Measurements from ENCODE around the gene BCL11B.

The BCL11B gene

GRCh38 chr14:99252940-99253868 is 18.8 kb downstream of the BCL11B start:
- no peaks in the 10 kb centered on the region for H4K20me1 ChIP-seq (ENCODE audit: insufficient read depth)
- H3K4me2 ChIP-seq = no peak overlapping the region

GRCh38 chr14:99252443-99252939 is 19.5 kb downstream of the BCL11B start:
- H2AFZ ChIP-seq (ENCODE audit: low read depth) = no peak overlapping the region

More at GRCh38 chr14:99252940-99253868, 18.8 kb downstream of the BCL11B start:
- no peaks in the 10 kb centered on the region for H3K4me1 ChIP-seq (ENCODE audit: low read depth, poor library complexity, severe bottlenecking)
- no peaks in the 10 kb centered on the region for H3K36me3 ChIP-seq (ENCODE audit: insufficient read depth)
- no peak overlapping the region for H3K9ac ChIP-seq
- no peak overlapping the region for H3K4me3 ChIP-seq (IDR thresholded peaks at IDR 0.05; ENCODE audit: insufficient read depth, low read depth, low read length)
- no peak overlapping the region for H2AFZ ChIP-seq (ENCODE audit: low read depth)
- no peaks in the 10 kb centered on the region for H3K27me3 ChIP-seq (ENCODE audit: insufficient read depth, low read depth)
- no peak overlapping the region for H3K27ac ChIP-seq
- H3K79me2 ChIP-seq (ENCODE audit: insufficient read depth, low read depth) = no peaks in the 10 kb centered on the region; the same call in 1 of the 2 replicates
- TF ChIP-seq CTCF (conservative IDR thresholded peaks at IDR 0.05; ENCODE audit: low read depth, low read length) = no peak

GRCh38 chr14:99251721-99252120 is 20.3 kb downstream of the BCL11B start:
- no peaks in the 10 kb centered on the region for H4K20me1 ChIP-seq (ENCODE audit: insufficient read depth)
- no peaks in the 10 kb centered on the region for H3K27me3 ChIP-seq (ENCODE audit: insufficient read depth, low read depth)
- H3K4me3 ChIP-seq (IDR thresholded peaks at IDR 0.05; ENCODE audit: insufficient read depth, low read depth, low read length) = no peak overlapping the region
- no peak overlapping the region for H3K27ac ChIP-seq
- H3K79me2 ChIP-seq (ENCODE audit: insufficient read depth, low read depth) = no peaks in the 10 kb centered on the region
- H3K4me2 ChIP-seq = no peak overlapping the region
- H3K36me3 ChIP-seq (ENCODE audit: insufficient read depth) = no peaks in the 10 kb centered on the region
- no peak overlapping the region for H3K9ac ChIP-seq
- H2AFZ ChIP-seq (ENCODE audit: low read depth) = no peak overlapping the region
- no peaks in the 10 kb centered on the region for H3K4me1 ChIP-seq (ENCODE audit: low read depth, poor library complexity, severe bottlenecking)
- no peak for TF ChIP-seq CTCF (conservative IDR thresholded peaks at IDR 0.05; ENCODE audit: low read depth, low read length)

More at GRCh38 chr14:99252443-99252939, 19.5 kb downstream of the BCL11B start:
- Histone ChIP-seq H3K4me2 (no peak overlapping the region), H3K79me2 (ENCODE audit: insufficient read depth, low read depth) (no peaks in the 10 kb centered on the region), H3K27ac (no peak overlapping the region), H4K20me1 (ENCODE audit: insufficient read depth) (no peaks in the 10 kb centered on the region), H3K4me1 (ENCODE audit: low read depth, poor library complexity, severe bottlenecking) (no peaks in the 10 kb centered on the region), H3K36me3 (ENCODE audit: insufficient read depth) (no peaks in the 10 kb centered on the region), H3K27me3 (ENCODE audit: insufficient read depth, low read depth) (no peaks in the 10 kb centered on the region), H3K4me3 (IDR thresholded peaks at IDR 0.05; ENCODE audit: insufficient read depth, low read depth, low read length) (no peak overlapping the region), H3K9ac (no peak overlapping the region)
- TF ChIP-seq CTCF (conservative IDR thresholded peaks at IDR 0.05; ENCODE audit: low read depth, low read length) = no peak

- no peak for TF ChIP-seq CTCF (conservative IDR thresholded peaks at IDR 0.05; ENCODE audit: low read depth, low read length)
- Histone ChIP-seq H3K27ac (no peak overlapping the region), H3K4me3 (IDR thresholded peaks at IDR 0.05; ENCODE audit: insufficient read depth, low read depth, low read length) (no peak overlapping the region), H4K20me1 (ENCODE audit: insufficient read depth) (no peaks in the 10 kb centered on the region), H3K9ac (no peak overlapping the region), H3K27me3 (ENCODE audit: insufficient read depth, low read depth) (no peaks in the 10 kb centered on the region), H3K4me2 (no peak overlapping the region), H3K79me2 (ENCODE audit: insufficient read depth, low read depth) (no peaks in the 10 kb centered on the region), H2AFZ (ENCODE audit: low read depth) (no peak overlapping the region), H3K4me1 (ENCODE audit: low read depth, poor library complexity, severe bottlenecking) (no peaks in the 10 kb centered on the region), H3K36me3 (ENCODE audit: insufficient read depth) (no peaks in the 10 kb centered on the region)
Observed at GRCh38 chr14:99250636-99251208, 21.3 kb downstream of the BCL11B start.

Measured in KMS-11 (cell line).